WTC11 (cell line): Measurements from ENCODE around the gene MYLK4. TPM values are rescaled to one million over a fixed set of nuclear protein-coding genes. Genes with fewer than 3 reads are reported as not detected.
A peak's percentile ranks its signal among the peaks of the same experiment; 100 is the strongest.
"Not testable (repeated sequence)": the region's sequence is repeated elsewhere in the genome, so short reads cannot be mapped to it uniquely, and the experiment has no call there.

ENCODE experiments used
- ATAC-seq: fragments of 200-7000 bp; cut with Tn5 transposase; 2 replicates; pipeline ENCODE4 v1.10.0; 2021; ENCODE audit warnings: mild to moderate bottlenecking, moderate library complexity
- CTCF ChIA-PET: fragments of 300-600 bp; sonication (Branson Sonifier 250); formaldehyde crosslinking; loops from one replicate; lab custom pipeline; 2021; ENCODE audit warnings: antibody characterized with exemption; lab: Charles Lee
- POLR2A ChIA-PET: fragments of 350-600 bp; sonication (Branson Sonifier 250); formaldehyde crosslinking; loops from one replicate; lab custom pipeline; 2021; ENCODE audit warnings: antibody characterized with exemption; lab: Charles Lee
- DNase-seq: peaks from one replicate; pipeline ENCODE4 v3.0.0; 2021; ENCODE audit warnings: low spot score
- H3K27ac Mint-ChIP-seq: 2 replicates; pipeline ENCODE4 v1.8.0; 2021; ENCODE audit warnings: mixed read lengths
- H3K27me3 Mint-ChIP-seq: 2 replicates; pipeline ENCODE4 v1.8.0; 2021; ENCODE audit warnings: low read depth, mild to moderate bottlenecking, moderate library complexity, mixed read lengths
- H3K36me3 Mint-ChIP-seq: 2 replicates; pipeline ENCODE4 v1.8.0; 2021; ENCODE audit warnings: mixed read lengths
- H3K4me1 Mint-ChIP-seq: 2 replicates; pipeline ENCODE4 v1.8.0; 2022; ENCODE audit warnings: mixed read lengths
- H3K4me3 Mint-ChIP-seq: 2 replicates; pipeline ENCODE4 v1.8.0; 2021; ENCODE audit warnings: mild to moderate bottlenecking, moderate library complexity, mixed read lengths
- H3K9me3 Mint-ChIP-seq: 2 replicates; pipeline ENCODE4 v1.8.0; 2021; ENCODE audit warnings: mixed read lengths
- CBFB ChIP-seq: sonication (generic); formaldehyde crosslinking; IDR thresholded peaks from 2 replicates; pipeline ENCODE4 v1.8.1; 2022; ENCODE audit warnings: mild to moderate bottlenecking, low read depth, missing genetic modification reagents
- CREM ChIP-seq: sonication (generic); formaldehyde crosslinking; IDR thresholded peaks from 2 replicates; pipeline ENCODE4 v1.8.1; 2022; ENCODE audit warnings: mild to moderate bottlenecking, missing genetic modification reagents, moderate library complexity
- E2F5 ChIP-seq: sonication (generic); formaldehyde crosslinking; IDR thresholded peaks from 2 replicates; pipeline ENCODE4 v1.8.1; 2022; ENCODE audit warnings: mild to moderate bottlenecking, moderate library complexity, missing genetic modification reagents
- ESRRA ChIP-seq: sonication (generic); formaldehyde crosslinking; IDR thresholded peaks from 2 replicates; pipeline ENCODE4 v1.8.1; 2022; ENCODE audit warnings: mild to moderate bottlenecking, missing genetic modification reagents, borderline replicate concordance
- MAX ChIP-seq: sonication (generic); formaldehyde crosslinking; IDR thresholded peaks from 2 replicates; pipeline ENCODE4 v1.8.0; 2022; ENCODE audit warnings: mild to moderate bottlenecking, missing genetic modification reagents
- NFYB ChIP-seq: sonication (generic); formaldehyde crosslinking; conservative IDR thresholded peaks from 2 replicates; pipeline ENCODE4 v1.8.0; 2022; ENCODE audit warnings: low read depth, missing genetic modification reagents
- NR2C2 ChIP-seq: sonication (generic); formaldehyde crosslinking; IDR thresholded peaks from 2 replicates; pipeline ENCODE4 v1.8.0; 2022; ENCODE audit warnings: mild to moderate bottlenecking, missing genetic modification reagents
- TEAD4 ChIP-seq: sonication (generic); formaldehyde crosslinking; IDR thresholded peaks from 2 replicates; pipeline ENCODE4 v1.8.0; 2022; ENCODE audit warnings: mild to moderate bottlenecking, missing genetic modification reagents
- ZBTB43 ChIP-seq: sonication (generic); formaldehyde crosslinking; IDR thresholded peaks from 2 replicates; pipeline ENCODE4 v1.8.1; 2023; ENCODE audit warnings: mild to moderate bottlenecking, missing genetic modification reagents
- ZNF121 ChIP-seq: sonication (generic); formaldehyde crosslinking; IDR thresholded peaks from 2 replicates; pipeline ENCODE4 v1.8.0; 2023; ENCODE audit warnings: missing genetic modification reagents
- total RNA-seq: library from RNA; stranded (reverse); gene quantifications from 3 replicates; pipeline ENCODE4 v1.2.3, GENCODE V29; 2021
- TF ChIP-seq, protein P1 (sequence below): sonication (generic); formaldehyde crosslinking; IDR thresholded peaks from 2 replicates; pipeline ENCODE4 v1.8.1; 2023; ENCODE audit warnings: mild to moderate bottlenecking, missing genetic modification reagents, borderline replicate concordance
- TF ChIP-seq, protein P2 (sequence below): sonication (generic); formaldehyde crosslinking; IDR thresholded peaks from 2 replicates; pipeline ENCODE4 v1.8.1; 2022; ENCODE audit warnings: missing genetic modification reagents, borderline replicate concordance
- TF ChIP-seq, protein P3 (sequence below): sonication (generic); formaldehyde crosslinking; IDR thresholded peaks from 2 replicates; pipeline ENCODE4 v1.8.1; 2023; ENCODE audit warnings: mild to moderate bottlenecking, moderate library complexity, missing genetic modification reagents
- TF ChIP-seq, protein P4 (sequence below): sonication (generic); formaldehyde crosslinking; IDR thresholded peaks from 2 replicates; pipeline ENCODE4 v1.8.1; 2023; ENCODE audit warnings: mild to moderate bottlenecking, missing genetic modification reagents, moderate library complexity

The MYLK4 gene
- total RNA-seq, 1 experiment from 2014 or later: 0.13 TPM

GRCh38 chr6:2763345-2763841 is 12.7 kb upstream of the MYLK4 start:
- DNase-seq (no peak), ATAC-seq (no peak)
- Mint-ChIP-seq H3K27ac (no peak overlapping the region), H3K36me3 (no peaks in the 10 kb centered on the region), H3K4me1 (peaks cover 22% of the 10 kb centered on the region), H3K4me3 (peak overlapping the region; percentile 12; the same call in 1 of the 2 replicates), H3K27me3 (no peaks in the 10 kb centered on the region), H3K9me3 (peaks cover 21% of the 10 kb centered on the region)
- CTCF ChIA-PET: interaction anchor here (0.9 to 2.3 kb wide), 7 partner anchors 13 to 189 kb away, joined by 3 to 15 read pairs (median 6); partner anchors contain the start of gene MYLK4
- TF ChIP-seq ESRRA (CRISPR knock-in tag) (no peak), TEAD4 (CRISPR knock-in tag) (no peak), ZNF121 (CRISPR knock-in tag) (no peak), E2F5 (no peak), CBFB (no peak), NR2C2 (no peak), CREM (CRISPR knock-in tag) (no peak), ZBTB43 (CRISPR knock-in tag) (no peak), MAX (no peak)
- TF ChIP-seq, protein P1, sequence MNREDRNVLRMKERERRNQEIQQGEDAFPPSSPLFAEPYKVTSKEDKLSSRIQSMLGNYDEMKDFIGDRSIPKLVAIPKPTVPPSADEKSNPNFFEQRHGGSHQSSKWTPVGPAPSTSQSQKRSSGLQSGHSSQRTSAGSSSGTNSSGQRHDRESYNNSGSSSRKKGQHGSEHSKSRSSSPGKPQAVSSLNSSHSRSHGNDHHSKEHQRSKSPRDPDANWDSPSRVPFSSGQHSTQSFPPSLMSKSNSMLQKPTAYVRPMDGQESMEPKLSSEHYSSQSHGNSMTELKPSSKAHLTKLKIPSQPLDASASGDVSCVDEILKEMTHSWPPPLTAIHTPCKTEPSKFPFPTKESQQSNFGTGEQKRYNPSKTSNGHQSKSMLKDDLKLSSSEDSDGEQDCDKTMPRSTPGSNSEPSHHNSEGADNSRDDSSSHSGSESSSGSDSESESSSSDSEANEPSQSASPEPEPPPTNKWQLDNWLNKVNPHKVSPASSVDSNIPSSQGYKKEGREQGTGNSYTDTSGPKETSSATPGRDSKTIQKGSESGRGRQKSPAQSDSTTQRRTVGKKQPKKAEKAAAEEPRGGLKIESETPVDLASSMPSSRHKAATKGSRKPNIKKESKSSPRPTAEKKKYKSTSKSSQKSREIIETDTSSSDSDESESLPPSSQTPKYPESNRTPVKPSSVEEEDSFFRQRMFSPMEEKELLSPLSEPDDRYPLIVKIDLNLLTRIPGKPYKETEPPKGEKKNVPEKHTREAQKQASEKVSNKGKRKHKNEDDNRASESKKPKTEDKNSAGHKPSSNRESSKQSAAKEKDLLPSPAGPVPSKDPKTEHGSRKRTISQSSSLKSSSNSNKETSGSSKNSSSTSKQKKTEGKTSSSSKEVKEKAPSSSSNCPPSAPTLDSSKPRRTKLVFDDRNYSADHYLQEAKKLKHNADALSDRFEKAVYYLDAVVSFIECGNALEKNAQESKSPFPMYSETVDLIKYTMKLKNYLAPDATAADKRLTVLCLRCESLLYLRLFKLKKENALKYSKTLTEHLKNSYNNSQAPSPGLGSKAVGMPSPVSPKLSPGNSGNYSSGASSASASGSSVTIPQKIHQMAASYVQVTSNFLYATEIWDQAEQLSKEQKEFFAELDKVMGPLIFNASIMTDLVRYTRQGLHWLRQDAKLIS (CRISPR knock-in tag): no peak
- TF ChIP-seq, protein P2, sequence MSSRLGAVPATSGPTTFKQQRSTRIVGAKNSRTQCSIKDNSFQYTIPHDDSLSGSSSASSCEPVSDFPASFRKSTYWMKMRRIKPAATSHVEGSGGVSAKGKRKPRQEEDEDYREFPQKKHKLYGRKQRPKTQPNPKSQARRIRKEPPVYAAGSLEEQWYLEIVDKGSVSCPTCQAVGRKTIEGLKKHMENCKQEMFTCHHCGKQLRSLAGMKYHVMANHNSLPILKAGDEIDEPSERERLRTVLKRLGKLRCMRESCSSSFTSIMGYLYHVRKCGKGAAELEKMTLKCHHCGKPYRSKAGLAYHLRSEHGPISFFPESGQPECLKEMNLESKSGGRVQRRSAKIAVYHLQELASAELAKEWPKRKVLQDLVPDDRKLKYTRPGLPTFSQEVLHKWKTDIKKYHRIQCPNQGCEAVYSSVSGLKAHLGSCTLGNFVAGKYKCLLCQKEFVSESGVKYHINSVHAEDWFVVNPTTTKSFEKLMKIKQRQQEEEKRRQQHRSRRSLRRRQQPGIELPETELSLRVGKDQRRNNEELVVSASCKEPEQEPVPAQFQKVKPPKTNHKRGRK (CRISPR knock-in tag): no peak
- TF ChIP-seq, protein P3, sequence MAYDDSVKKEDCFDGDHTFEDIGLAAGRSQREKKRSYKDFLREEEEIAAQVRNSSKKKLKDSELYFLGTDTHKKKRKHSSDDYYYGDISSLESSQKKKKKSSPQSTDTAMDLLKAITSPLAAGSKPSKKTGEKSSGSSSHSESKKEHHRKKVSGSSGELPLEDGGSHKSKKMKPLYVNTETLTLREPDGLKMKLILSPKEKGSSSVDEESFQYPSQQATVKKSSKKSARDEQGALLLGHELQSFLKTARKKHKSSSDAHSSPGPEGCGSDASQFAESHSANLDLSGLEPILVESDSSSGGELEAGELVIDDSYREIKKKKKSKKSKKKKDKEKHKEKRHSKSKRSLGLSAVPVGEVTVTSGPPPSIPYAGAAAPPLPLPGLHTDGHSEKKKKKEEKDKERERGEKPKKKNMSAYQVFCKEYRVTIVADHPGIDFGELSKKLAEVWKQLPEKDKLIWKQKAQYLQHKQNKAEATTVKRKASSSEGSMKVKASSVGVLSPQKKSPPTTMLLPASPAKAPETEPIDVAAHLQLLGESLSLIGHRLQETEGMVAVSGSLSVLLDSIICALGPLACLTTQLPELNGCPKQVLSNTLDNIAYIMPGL (CRISPR knock-in tag): no peak
- TF ChIP-seq, protein P4, sequence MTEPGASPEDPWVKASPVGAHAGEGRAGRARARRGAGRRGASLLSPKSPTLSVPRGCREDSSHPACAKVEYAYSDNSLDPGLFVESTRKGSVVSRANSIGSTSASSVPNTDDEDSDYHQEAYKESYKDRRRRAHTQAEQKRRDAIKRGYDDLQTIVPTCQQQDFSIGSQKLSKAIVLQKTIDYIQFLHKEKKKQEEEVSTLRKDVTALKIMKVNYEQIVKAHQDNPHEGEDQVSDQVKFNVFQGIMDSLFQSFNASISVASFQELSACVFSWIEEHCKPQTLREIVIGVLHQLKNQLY (CRISPR knock-in tag): no peak
- POLR2A ChIA-PET: no interaction called here

GRCh38 chr6:2762868-2763267 is 12.1 kb upstream of the MYLK4 start:
- peaks cover 21% of the 10 kb centered on the region for H3K9me3 Mint-ChIP-seq
- peak; percentile 53; the same call in 1 of the 2 replicates for TF ChIP-seq NFYB
- H3K27ac Mint-ChIP-seq, ATAC-seq, POLR2A ChIA-PET, H3K27me3 Mint-ChIP-seq, H3K36me3 Mint-ChIP-seq, DNase-seq, H3K4me3 Mint-ChIP-seq: not testable (repeated sequence)
- H3K4me1 Mint-ChIP-seq: peaks cover 17% of the 10 kb centered on the region
- CTCF ChIA-PET: interaction anchor here (1.1 to 2.3 kb wide), 7 partner anchors 13 to 189 kb away, joined by 3 to 15 read pairs (median 6); partner anchors contain the start of gene MYLK4
